Activated T-cell treated with anti-CD3 and anti-CD28 coated beads, Interleukin-2, amount 50 U/mL, for 24 hours (primary cell): Measurements from ENCODE around the gene CNTNAP2.
"Not testable (repeated sequence)": the region's sequence is repeated elsewhere in the genome, so short reads cannot be mapped to it uniquely, and the experiment has no call there.

Source experiments
- DNase-seq: peaks from one replicate; pipeline ENCODE4 v3.0.0-alpha.2; 2020
- H3K27ac Mint-ChIP-seq: 2 replicates; pipeline ENCODE4 v1.8.0; 2020; ENCODE audit warnings: mild to moderate bottlenecking, mixed read lengths
- H3K27me3 Mint-ChIP-seq: 2 replicates; pipeline ENCODE4 v1.8.0; 2020; ENCODE audit warnings: mixed read lengths
- H3K36me3 Mint-ChIP-seq: 2 replicates; pipeline ENCODE4 v1.8.0; 2020; ENCODE audit warnings: low read depth, mixed read lengths
- H3K4me1 Mint-ChIP-seq: 2 replicates; pipeline ENCODE4 v1.8.0; 2020; ENCODE audit warnings: low read depth, mixed read lengths
- H3K4me3 Mint-ChIP-seq: 2 replicates; pipeline ENCODE4 v1.8.0; 2020; ENCODE audit warnings: mild to moderate bottlenecking, moderate library complexity, mixed read lengths
- H3K9me3 Mint-ChIP-seq: 2 replicates; pipeline ENCODE4 v1.8.0; 2020; ENCODE audit warnings: mixed read lengths

The CNTNAP2 gene

DNA sequence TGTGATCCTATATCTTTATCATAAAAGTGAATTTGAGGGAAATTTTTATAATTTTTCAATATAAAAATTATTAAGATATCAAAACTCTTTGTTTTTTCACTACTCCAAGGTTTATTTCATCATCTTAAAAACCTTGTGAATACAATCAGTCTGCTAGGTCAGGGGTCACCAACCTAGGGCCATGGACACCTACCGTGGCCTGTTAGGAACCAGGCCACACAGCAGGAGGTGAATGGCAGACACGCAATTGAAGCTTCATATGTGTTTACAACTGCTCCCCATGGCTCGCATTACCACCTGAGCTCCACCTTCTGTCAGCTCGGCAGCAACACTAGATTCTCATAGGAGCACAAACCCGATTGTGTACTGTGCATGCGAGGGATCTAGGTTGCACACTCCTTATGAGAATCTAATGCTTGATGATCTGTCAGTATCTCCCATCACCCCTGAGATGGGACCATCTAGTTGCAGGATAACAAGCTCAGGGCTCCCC lies 2202.8 kb downstream of the CNTNAP2 start:
- H3K36me3 Mint-ChIP-seq = no peaks in the 10 kb centered on the region
- H3K4me3 Mint-ChIP-seq = no peak overlapping the region

GRCh38 chr7:148325208-148325607 lies 2208.6 kb downstream of the CNTNAP2 start:
- no peak for DNase-seq
- no peaks in the 10 kb centered on the region for H3K4me1 Mint-ChIP-seq
- H3K27ac Mint-ChIP-seq = no peak overlapping the region
- H3K27me3 Mint-ChIP-seq = peaks cover 16% of the 10 kb centered on the region
- no peak overlapping the region for H3K4me3 Mint-ChIP-seq
- peaks cover 4% of the 10 kb centered on the region for H3K9me3 Mint-ChIP-seq
- H3K36me3 Mint-ChIP-seq = no peaks in the 10 kb centered on the region

More for the DNA sequence above, 2202.8 kb downstream of the CNTNAP2 start:
- no peak overlapping the region for H3K27ac Mint-ChIP-seq
- H3K4me1 Mint-ChIP-seq = no peaks in the 10 kb centered on the region
- H3K27me3 Mint-ChIP-seq = peaks cover 10% of the 10 kb centered on the region
- H3K9me3 Mint-ChIP-seq = no peaks in the 10 kb centered on the region
- DNase-seq = no peak

GRCh38 chr7:148327379-148327778 lies 2210.8 kb downstream of the CNTNAP2 start:
- Mint-ChIP-seq H3K27ac (no peak overlapping the region), H3K4me3 (no peak overlapping the region), H3K27me3 (peaks cover 16% of the 10 kb centered on the region), H3K9me3 (peaks cover 8% of the 10 kb centered on the region), H3K36me3 (no peaks in the 10 kb centered on the region), H3K4me1 (no peaks in the 10 kb centered on the region)
- no peak for DNase-seq

- Mint-ChIP-seq H3K4me3 (no peak overlapping the region), H3K27ac (no peak overlapping the region), H3K36me3 (no peaks in the 10 kb centered on the region), H3K9me3 (peaks cover 8% of the 10 kb centered on the region), H3K4me1 (no peaks in the 10 kb centered on the region), H3K27me3 (peaks cover 12% of the 10 kb centered on the region)
- no peak for DNase-seq
Measured at GRCh38 chr7:148328906-148329305, 2212.3 kb downstream of the CNTNAP2 start.

DNA sequence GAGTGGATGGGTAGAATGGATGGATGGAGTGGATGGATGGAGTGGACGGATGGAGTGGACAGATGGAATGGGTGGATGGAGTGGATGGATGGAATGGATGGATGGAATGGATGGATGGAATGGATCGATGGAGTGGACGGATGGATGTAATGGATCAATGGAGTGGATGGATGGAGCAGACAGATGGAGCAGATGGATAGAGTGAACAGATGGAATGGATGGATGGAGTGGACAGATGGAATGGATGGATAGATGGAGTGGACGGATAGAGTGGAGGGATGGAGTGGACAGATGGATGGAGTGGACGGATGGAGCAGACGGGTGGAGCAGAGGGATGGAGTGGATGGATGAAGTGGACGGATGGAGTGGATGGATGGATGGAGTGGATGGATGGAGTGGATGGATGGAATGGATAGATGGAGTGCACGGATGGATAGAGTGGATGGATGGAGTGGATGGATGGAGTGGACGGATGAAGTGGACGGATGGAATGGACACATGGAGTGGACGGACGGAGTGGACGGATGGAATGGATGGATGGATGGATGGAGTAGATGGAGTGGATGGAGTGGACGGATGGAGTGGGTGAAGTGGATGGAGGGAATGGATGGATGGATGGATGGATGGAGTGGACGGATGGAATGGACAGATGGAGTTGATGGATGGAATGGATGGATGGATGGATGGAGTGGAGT lies 2213.7 kb downstream of the CNTNAP2 start:
- H3K27ac Mint-ChIP-seq = no peak overlapping the region
- H3K27me3 Mint-ChIP-seq = peaks cover 22% of the 10 kb centered on the region
- H3K9me3 Mint-ChIP-seq = peaks cover 8% of the 10 kb centered on the region
- H3K36me3 Mint-ChIP-seq = no peaks in the 10 kb centered on the region
- H3K4me1 Mint-ChIP-seq = no peaks in the 10 kb centered on the region
- no peak for DNase-seq
- H3K4me3 Mint-ChIP-seq = no peak overlapping the region

DNA sequence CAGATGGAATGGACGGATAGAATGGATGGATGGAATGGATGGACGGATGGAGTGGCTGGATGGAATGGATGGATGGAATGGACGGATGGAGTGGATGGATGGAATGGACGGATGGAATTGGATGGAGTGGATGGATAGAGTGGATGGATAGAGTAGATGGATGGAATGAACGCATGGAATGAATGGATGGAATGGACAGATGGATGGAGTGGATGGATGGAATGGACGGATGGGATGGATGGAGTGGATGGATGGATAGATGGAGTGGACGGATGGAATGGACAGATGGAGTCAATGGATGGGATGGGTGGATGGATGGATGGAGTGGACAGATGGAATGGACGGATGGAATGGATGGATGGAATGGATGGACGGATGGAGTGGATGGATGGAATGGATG lies 2214.2 kb downstream of the CNTNAP2 start:
- H3K36me3 Mint-ChIP-seq = no peaks in the 10 kb centered on the region
- no peaks in the 10 kb centered on the region for H3K4me1 Mint-ChIP-seq
- no peak overlapping the region for H3K27ac Mint-ChIP-seq
- H3K27me3 Mint-ChIP-seq = peaks cover 26% of the 10 kb centered on the region
- H3K9me3 Mint-ChIP-seq = peaks cover 8% of the 10 kb centered on the region
- DNase-seq = no peak
- H3K4me3 Mint-ChIP-seq = no peak overlapping the region

GRCh38 chr7:148331456-148331855 lies 2214.9 kb downstream of the CNTNAP2 start:
- H3K4me3 Mint-ChIP-seq, H3K27ac Mint-ChIP-seq, H3K4me1 Mint-ChIP-seq, H3K36me3 Mint-ChIP-seq, DNase-seq, H3K9me3 Mint-ChIP-seq: not testable (repeated sequence)
- H3K27me3 Mint-ChIP-seq = peaks cover 26% of the 10 kb centered on the region

GRCh38 chr7:148332191-148333186 lies 2215.9 kb downstream of the CNTNAP2 start:
- Mint-ChIP-seq H3K27ac (no peak overlapping the region), H3K36me3 (no peaks in the 10 kb centered on the region), H3K4me3 (no peak overlapping the region), H3K4me1 (no peaks in the 10 kb centered on the region), H3K9me3 (peaks cover 8% of the 10 kb centered on the region), H3K27me3 (peaks cover 33% of the 10 kb centered on the region)
- no peak for DNase-seq

DNA sequence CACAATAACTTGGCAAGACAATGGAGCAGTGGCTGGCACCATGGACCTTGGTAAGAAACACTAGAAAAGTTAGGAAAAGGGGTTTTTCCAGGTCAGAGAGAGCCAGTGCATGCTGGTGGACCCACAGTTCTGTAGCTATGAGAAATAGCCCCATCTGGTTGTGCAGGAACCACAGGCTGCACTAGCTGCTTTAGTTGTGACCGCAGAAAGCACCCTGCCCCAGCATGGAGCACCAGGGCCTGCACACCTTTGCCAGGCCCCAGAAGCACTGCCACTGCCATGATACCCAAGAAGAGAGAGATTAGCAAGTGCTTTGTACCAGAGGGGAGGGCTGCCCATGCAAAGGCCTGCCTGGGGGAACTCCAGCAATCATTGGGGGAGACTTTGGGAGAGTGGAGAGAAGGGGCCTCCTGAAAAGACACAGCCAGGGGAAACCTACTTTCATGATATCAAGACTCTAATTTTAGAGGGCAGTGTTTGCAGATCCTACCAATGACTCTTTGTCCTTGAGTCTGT lies 2217.9 kb downstream of the CNTNAP2 start:
- peaks cover 10% of the 10 kb centered on the region for H3K4me1 Mint-ChIP-seq
- H3K9me3 Mint-ChIP-seq = peaks cover 8% of the 10 kb centered on the region
- H3K36me3 Mint-ChIP-seq = no peaks in the 10 kb centered on the region
- no peak overlapping the region for H3K4me3 Mint-ChIP-seq
- DNase-seq = no peak
- H3K27ac Mint-ChIP-seq = no peak overlapping the region
- H3K27me3 Mint-ChIP-seq = peaks cover 52% of the 10 kb centered on the region

DNA sequence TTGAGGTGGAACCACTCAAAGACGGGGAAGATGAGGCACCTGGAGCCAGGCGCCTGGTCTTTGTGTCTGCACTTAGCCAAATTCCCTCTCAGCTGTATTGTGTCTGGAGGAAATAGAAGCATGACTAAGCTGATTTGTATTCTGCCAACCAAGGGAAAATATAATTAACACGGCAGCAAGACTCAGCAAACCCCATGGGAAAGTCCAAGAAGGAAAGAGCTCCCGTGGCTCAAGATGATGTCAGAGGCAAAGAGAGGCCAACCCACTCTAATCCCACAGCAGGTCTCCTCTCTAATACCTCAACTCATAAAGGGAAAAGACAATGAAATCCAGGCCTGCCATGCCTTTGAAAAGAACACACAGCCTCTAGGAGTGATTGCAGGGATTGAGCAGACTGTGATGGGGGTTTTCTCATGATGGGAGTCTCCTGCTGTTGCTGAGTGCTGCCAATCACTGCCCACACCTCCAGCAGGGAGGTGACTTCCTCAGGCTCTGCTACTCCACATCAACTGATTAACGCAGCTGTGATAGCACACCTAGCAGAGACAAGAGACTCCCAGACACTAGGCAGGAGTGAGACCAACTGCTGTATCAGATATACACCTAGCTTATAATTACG lies 2218.5 kb downstream of the CNTNAP2 start:
- Mint-ChIP-seq H3K4me1 (peaks cover 13% of the 10 kb centered on the region), H3K27me3 (peaks cover 57% of the 10 kb centered on the region), H3K27ac (no peak overlapping the region), H3K36me3 (no peaks in the 10 kb centered on the region), H3K4me3 (no peak overlapping the region), H3K9me3 (peaks cover 6% of the 10 kb centered on the region)
- no peak for DNase-seq

DNA sequence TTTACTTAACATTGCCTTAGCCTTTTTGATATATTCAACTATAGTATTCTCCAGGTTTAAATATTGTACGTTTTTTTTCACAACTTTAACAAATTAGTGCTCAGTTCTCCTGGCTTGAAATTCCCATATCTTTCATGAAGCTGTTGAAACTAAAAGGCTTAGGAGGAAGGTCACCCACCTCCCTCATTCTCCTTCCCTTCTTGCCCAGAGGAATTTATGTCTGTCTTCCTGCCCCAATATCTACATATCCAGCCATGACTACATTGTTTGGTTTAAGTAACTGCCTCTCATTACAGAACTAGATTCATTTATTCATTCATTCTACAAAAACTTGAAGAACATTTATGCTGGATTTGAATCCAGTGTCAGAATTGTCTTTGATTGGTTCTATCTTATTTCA lies 2219.2 kb downstream of the CNTNAP2 start:
- no peak for DNase-seq
- Mint-ChIP-seq H3K9me3 (peaks cover 2% of the 10 kb centered on the region), H3K4me3 (no peak overlapping the region), H3K27me3 (peaks cover 65% of the 10 kb centered on the region), H3K36me3 (no peaks in the 10 kb centered on the region), H3K27ac (no peak overlapping the region), H3K4me1 (peaks cover 15% of the 10 kb centered on the region)

DNA sequence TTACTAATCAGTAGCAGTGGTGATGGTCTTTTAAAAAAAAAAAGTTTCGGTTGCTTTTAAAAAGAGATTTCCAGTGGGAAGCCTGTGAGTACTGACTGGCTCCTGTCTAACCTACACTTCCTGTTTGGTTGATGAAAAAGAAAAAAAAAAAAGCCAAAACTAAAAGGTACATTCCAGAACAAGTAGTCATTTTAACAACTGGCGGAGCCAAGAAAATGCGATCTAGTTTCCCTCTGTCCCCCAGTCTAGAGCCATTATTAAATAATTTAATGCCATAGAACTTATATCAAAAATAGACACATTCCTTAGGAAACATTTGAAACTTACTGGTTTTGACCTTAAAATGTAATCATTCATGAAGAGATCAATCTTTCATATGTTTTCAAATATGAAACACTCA lies 2219.8 kb downstream of the CNTNAP2 start:
- peaks cover 15% of the 10 kb centered on the region for H3K4me1 Mint-ChIP-seq
- H3K27me3 Mint-ChIP-seq = peaks cover 69% of the 10 kb centered on the region
- H3K27ac Mint-ChIP-seq = no peak overlapping the region
- H3K36me3 Mint-ChIP-seq = no peaks in the 10 kb centered on the region
- no peak for DNase-seq
- no peak overlapping the region for H3K4me3 Mint-ChIP-seq
- H3K9me3 Mint-ChIP-seq = no peaks in the 10 kb centered on the region

DNA sequence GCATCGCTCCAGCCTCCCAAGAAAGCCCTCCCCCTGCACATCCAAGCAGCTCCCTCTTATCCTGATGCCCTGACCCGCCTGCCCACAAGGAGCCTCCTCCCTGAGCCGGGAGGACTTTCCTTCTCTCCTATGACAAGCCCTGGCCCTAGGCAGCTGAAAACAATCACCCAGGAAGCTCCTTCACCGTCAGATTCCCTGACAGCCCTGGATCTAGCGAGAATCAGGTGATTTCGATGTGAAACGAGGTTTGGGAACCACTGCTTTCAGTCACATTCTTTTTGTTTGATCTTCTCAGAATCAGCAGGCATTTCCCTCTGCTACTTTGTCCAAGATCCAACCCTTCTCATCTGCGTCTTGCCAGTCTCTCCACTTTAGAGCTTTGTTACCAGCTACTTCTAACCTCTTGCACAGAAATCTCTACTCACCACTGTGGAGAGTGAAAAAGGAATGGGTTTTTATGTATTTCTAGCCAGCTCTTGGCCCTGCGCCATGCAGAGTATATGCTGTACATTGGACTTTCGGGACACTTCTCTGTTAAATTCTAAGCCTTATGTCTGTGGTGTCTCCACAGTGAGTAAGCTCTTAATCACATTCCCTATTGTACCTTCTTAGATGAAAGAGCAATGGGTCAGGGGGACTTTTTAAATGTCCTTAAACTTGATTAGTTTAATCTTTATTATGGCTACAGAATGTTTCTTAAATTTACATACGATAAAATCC lies 2220.8 kb downstream of the CNTNAP2 start:
- no peak for DNase-seq
- no peak overlapping the region for H3K27ac Mint-ChIP-seq
- H3K4me1 Mint-ChIP-seq = peaks cover 15% of the 10 kb centered on the region
- peaks cover 76% of the 10 kb centered on the region for H3K27me3 Mint-ChIP-seq
- no peak overlapping the region for H3K4me3 Mint-ChIP-seq
- H3K36me3 Mint-ChIP-seq = no peaks in the 10 kb centered on the region
- no peaks in the 10 kb centered on the region for H3K9me3 Mint-ChIP-seq
